Keratinocyte (primary cell): ENCODE measurements around the gene TFF3. TPM values are rescaled to one million over a fixed set of nuclear protein-coding genes. Genes with fewer than 3 reads are reported as not detected.

Experiments used
- DNase-seq: peaks from one replicate; pipeline ENCODE4 v3.0.0-alpha.2; 2011; ENCODE audit warnings: low read depth, missing footprints, low spot score
- FAIRE-seq: peaks from 2 replicates; lab custom pipeline; 2011; peaks lifted over from hg19 to GRCh38; lab: Jason Lieb, UNC
- H2AFZ ChIP-seq: 2 replicates; pipeline ENCODE4 v1.6.0; 2012; ENCODE audit warnings: low read length, control low read depth, inconsistent platforms; ENCODE audit not compliant: control insufficient read depth
- H3K27ac ChIP-seq: 2 replicates; pipeline ENCODE4 v1.5.1; 2011; ENCODE audit warnings: low read length; ENCODE audit not compliant: control insufficient read depth, insufficient read depth
- H3K27me3 ChIP-seq: 3 replicates; pipeline ENCODE4 v1.6.0; 2011; ENCODE audit warnings: low read length; ENCODE audit not compliant: control insufficient read depth, insufficient read depth; ENCODE audit errors: extremely low read depth
- H3K36me3 ChIP-seq, 2 experiments: 2 replicates in 1 of 2; 3 replicates in 1 of 2; pipeline ENCODE4 v1.5.1; 2011; ENCODE audit warnings: low read length in 2 of 2, mild to moderate bottlenecking in 1 of 2; ENCODE audit not compliant: control insufficient read depth in 2 of 2, insufficient read depth in 2 of 2; ENCODE audit errors: extremely low read depth in 1 of 2
- H3K4me1 ChIP-seq: 3 replicates; pipeline ENCODE4 v1.5.1; 2011; ENCODE audit warnings: low read length; ENCODE audit not compliant: control insufficient read depth, insufficient read depth; ENCODE audit errors: extremely low read depth
- H3K4me2 ChIP-seq: 3 replicates; pipeline ENCODE4 v1.6.0; 2011; ENCODE audit warnings: low read depth, low read length; ENCODE audit not compliant: control insufficient read depth, insufficient read depth; ENCODE audit errors: extremely low read depth
- H3K4me3 ChIP-seq, 3 experiments: fragments of 200-600 bp in 1 of 3; sonication (generic) in 1 of 3; 2 replicates in 2 of 3; 3 replicates in 1 of 3; pipeline ENCODE4 v1.5.1; 2011 to 2016; ENCODE audit warnings: low read length in 3 of 3, mild to moderate bottlenecking in 3 of 3, control low read depth in 2 of 3, inconsistent platforms in 1 of 3, low read depth in 1 of 3, mixed read lengths in 1 of 3, mixed run types in 1 of 3, moderate library complexity in 1 of 3; ENCODE audit not compliant: control insufficient read depth in 2 of 3, insufficient read depth in 2 of 3; ENCODE audit errors: extremely low read depth in 1 of 3
- H3K79me2 ChIP-seq: 2 replicates; pipeline ENCODE4 v1.6.0; 2012; ENCODE audit warnings: low read length; ENCODE audit not compliant: control insufficient read depth, insufficient read depth
- H3K9ac ChIP-seq: 3 replicates; pipeline ENCODE4 v1.6.0; 2011; ENCODE audit warnings: low read length; ENCODE audit not compliant: control insufficient read depth, insufficient read depth; ENCODE audit errors: extremely low read depth
- H3K9me1 ChIP-seq: 3 replicates; pipeline ENCODE4 v1.6.0; 2011; ENCODE audit warnings: low read length; ENCODE audit not compliant: control insufficient read depth, insufficient read depth; ENCODE audit errors: extremely low read depth
- H3K9me3 ChIP-seq: 2 replicates; pipeline ENCODE4 v1.5.1; 2012; ENCODE audit warnings: low read depth, low read length; ENCODE audit not compliant: control insufficient read depth
- H4K20me1 ChIP-seq: 3 replicates; pipeline ENCODE4 v1.6.0; 2011; ENCODE audit warnings: low read length; ENCODE audit not compliant: control insufficient read depth, insufficient read depth; ENCODE audit errors: extremely low read depth
- EZH2 ChIP-seq: IDR thresholded peaks from one replicate; pipeline ENCODE4 v1.6.1; 2012; ENCODE audit warnings: inconsistent platforms, mild to moderate bottlenecking, low read length, moderate library complexity
- dilution Hi-C: fragments of 300-500 bp; cut with MboI; formaldehyde crosslinking; loops from one replicate; pipeline ENCODE4 v1.7.0; 2020; ENCODE audit warnings: low sequenced_read_pairs; ENCODE audit not compliant: extremely low pct_ligation_motif_present
- polyA plus RNA-seq, 5 experiments: library from polyadenylated mRNA; depleted of rRNA in 3 of 5; stranded (reverse) in 3 of 5; stranded (forward) in 1 of 5; unstranded in 1 of 5; fragments of >200 nt; gene quantifications; 1 replicate in 1 of 5; 2 replicates in 3 of 5; 3 replicates in 1 of 5; pipeline versions ENCODE4 v1.2.1 to v1.2.3, GENCODE V29; 2011 to 2012; ENCODE audit warnings: missing spikeins in 2 of 5, low read depth in 1 of 5, low replicate concordance in 1 of 5
- TF ChIP-seq, protein P1 (sequence below), 3 experiments: IDR thresholded peaks in 1 of 3; conservative IDR thresholded peaks in 1 of 3; optimal IDR thresholded peaks in 1 of 3; 2 replicates in 2 of 3; 3 replicates in 1 of 3; pipeline versions ENCODE3 to v1.5.1; 2011; ENCODE audit warnings: low read length in 3 of 3, mild to moderate bottlenecking in 3 of 3, moderate library complexity in 2 of 3, control low read depth in 1 of 3, inconsistent platforms in 1 of 3; ENCODE audit not compliant: insufficient read depth in 2 of 3; ENCODE audit errors: extremely low read depth in 1 of 3

The TFF3 gene
- polyA plus RNA-seq, 1 donor (not counting 4 experiments of a cell fraction or from before 2014, with no cell fraction given): not detected

DNA sequence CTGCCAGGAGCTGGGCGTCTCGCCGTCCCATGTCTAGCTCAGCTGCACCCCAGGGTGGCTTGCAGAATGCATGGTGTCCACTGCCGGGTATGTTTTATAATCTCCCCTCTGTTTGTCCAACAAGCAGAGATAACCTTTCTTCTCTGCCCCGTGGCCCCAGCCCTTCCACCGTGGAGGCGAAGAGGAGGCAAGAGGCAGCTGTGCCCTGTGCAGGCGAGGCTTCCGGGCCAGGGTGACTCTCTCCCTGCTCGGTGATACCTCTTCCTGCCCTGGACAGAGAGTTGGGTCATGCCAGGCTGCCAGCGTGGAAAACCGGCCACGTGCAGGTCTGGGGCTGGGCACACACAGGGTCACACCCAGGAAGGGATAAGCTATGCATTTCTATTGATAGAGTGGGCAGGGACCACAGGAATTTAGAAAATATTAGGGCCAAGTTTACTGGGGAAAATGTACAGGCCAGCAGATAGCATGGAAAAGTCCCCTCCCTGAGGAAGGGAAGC is 35.8 kb upstream of the TFF3 start, which contains the start of gene TFF2:
Gene TFF2, minus strand, starts transcription at position 68 of the 500 bp plus-strand sequence. Its CDS starts 37 bp downstream, at position 31.
- no peaks in the 10 kb centered on the region for H3K9me1 ChIP-seq
- H3K79me2 ChIP-seq: no peaks in the 10 kb centered on the region
- no peak for FAIRE-seq
- H3K27me3 ChIP-seq: no peaks in the 10 kb centered on the region
- H3K36me3 ChIP-seq: no peaks in the 10 kb centered on the region
- dilution Hi-C loops: no loop called here
- no peaks in the 10 kb centered on the region for H3K9me3 ChIP-seq
- H3K4me1 ChIP-seq: no peaks in the 10 kb centered on the region
- no peak for DNase-seq
- no peak within 1 kb of the TSS for H3K9ac ChIP-seq
- H2AFZ ChIP-seq: no peak within 1 kb of the TSS
- H3K4me3 ChIP-seq: no peak within 1 kb of the TSS
- TF ChIP-seq, protein P1, sequence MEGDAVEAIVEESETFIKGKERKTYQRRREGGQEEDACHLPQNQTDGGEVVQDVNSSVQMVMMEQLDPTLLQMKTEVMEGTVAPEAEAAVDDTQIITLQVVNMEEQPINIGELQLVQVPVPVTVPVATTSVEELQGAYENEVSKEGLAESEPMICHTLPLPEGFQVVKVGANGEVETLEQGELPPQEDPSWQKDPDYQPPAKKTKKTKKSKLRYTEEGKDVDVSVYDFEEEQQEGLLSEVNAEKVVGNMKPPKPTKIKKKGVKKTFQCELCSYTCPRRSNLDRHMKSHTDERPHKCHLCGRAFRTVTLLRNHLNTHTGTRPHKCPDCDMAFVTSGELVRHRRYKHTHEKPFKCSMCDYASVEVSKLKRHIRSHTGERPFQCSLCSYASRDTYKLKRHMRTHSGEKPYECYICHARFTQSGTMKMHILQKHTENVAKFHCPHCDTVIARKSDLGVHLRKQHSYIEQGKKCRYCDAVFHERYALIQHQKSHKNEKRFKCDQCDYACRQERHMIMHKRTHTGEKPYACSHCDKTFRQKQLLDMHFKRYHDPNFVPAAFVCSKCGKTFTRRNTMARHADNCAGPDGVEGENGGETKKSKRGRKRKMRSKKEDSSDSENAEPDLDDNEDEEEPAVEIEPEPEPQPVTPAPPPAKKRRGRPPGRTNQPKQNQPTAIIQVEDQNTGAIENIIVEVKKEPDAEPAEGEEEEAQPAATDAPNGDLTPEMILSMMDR (optimal IDR thresholded peaks at IDR 0.05 in 1 of 3, IDR thresholded peaks at IDR 0.05 in 1 of 3, conservative IDR thresholded peaks at IDR 0.05 in 1 of 3; ENCODE audit: extremely low read depth in 1 of 3, insufficient read depth in 2 of 3, low read length in 3 of 3): no peak
- TF ChIP-seq EZH2: no peak
- H3K4me2 ChIP-seq: no peak within 1 kb of the TSS
- no peak within 1 kb of the TSS for H3K27ac ChIP-seq
- no peaks in the 10 kb centered on the region for H4K20me1 ChIP-seq

DNA sequence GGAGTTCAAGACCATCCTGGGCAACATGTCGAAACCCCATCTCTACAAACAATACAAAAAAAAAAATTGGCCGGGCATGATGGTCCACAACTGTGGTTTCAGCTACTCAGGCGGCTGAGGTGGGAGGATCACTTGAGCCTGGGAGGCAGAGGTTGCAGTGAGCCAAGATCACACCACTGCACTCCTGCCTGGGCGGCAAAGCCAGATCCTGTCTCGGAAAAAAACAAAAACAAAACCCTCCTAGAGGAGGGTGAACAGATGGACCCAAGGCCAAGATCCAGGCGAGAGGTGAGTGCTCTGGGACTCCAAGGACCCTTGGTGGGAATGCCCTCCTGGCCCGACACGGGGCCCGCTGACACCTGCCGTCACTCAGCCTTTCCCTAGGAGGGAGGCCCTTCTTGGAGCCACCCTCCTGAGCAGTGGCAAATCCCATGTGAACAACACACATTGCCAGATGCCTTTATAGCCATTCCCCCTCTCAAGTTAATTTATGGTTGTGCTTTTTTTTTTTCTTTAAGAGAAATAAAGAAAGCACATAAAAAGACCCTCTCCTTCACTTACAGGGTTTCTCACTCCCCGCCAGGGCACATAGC is 35.2 kb upstream of the TFF3 start:
- no peak overlapping the region for H3K27ac ChIP-seq
- no peak overlapping the region for H2AFZ ChIP-seq
- no peaks in the 10 kb centered on the region for H3K4me1 ChIP-seq
- no peak for TF ChIP-seq EZH2
- TF ChIP-seq, protein P1 (optimal IDR thresholded peaks at IDR 0.05 in 1 of 3, IDR thresholded peaks at IDR 0.05 in 1 of 3, conservative IDR thresholded peaks at IDR 0.05 in 1 of 3; ENCODE audit: extremely low read depth in 1 of 3, insufficient read depth in 2 of 3, low read length in 3 of 3): no peak
- H3K4me2 ChIP-seq: no peak overlapping the region
- H4K20me1 ChIP-seq: no peaks in the 10 kb centered on the region
- dilution Hi-C loops: no loop called here
- H3K79me2 ChIP-seq: no peaks in the 10 kb centered on the region
- FAIRE-seq: no peak
- no peaks in the 10 kb centered on the region for H3K36me3 ChIP-seq
- no peak overlapping the region for H3K4me3 ChIP-seq
- DNase-seq: no peak
- no peaks in the 10 kb centered on the region for H3K9me3 ChIP-seq
- no peaks in the 10 kb centered on the region for H3K27me3 ChIP-seq
- no peaks in the 10 kb centered on the region for H3K9me1 ChIP-seq
- no peak overlapping the region for H3K9ac ChIP-seq
